A549 (cell line): Measurements from ENCODE around the gene RNASE8. TPM values are rescaled to one million over a fixed set of nuclear protein-coding genes. Genes with fewer than 3 reads are reported as not detected.

ENCODE experiments used
- ATAC-seq, 2 experiments: fragments of 200-7000 bp in 1 of 2; fragments of >200 bp in 1 of 2; cut with Nextera tagmentation in 1 of 2; cut with Tn5 transposase in 1 of 2; 3 replicates each; pipeline versions ENCODE4 v1.8.0 to v1.9.1; 2018 to 2020; ENCODE audit warnings: mild to moderate bottlenecking in 1 of 2, moderate library complexity in 1 of 2
- CTCF ChIA-PET: fragments of 300-600 bp; sonication (Branson Sonifier 250); formaldehyde crosslinking; extraction: SDS; loops from one replicate; lab custom pipeline; 2021; ENCODE audit warnings: antibody characterized with exemption, inconsistent platforms; lab: Yijun Ruan, JAX
- POLR2A ChIA-PET: fragments of 350-600 bp; formaldehyde crosslinking; extraction: SDS; loops from one replicate; lab custom pipeline; 2021; ENCODE audit warnings: antibody characterized with exemption, inconsistent platforms; lab: Yijun Ruan, JAX
- DNase-seq, 2 experiments: peaks; one replicate each; pipeline versions ENCODE4 v3.0.0 to v3.0.0-alpha.2; 2011 to 2016; ENCODE audit warnings: low read depth in 1 of 2, low spot score in 1 of 2
- FAIRE-seq: peaks from 2 replicates; lab custom pipeline; 2011; peaks lifted over from hg19 to GRCh38; lab: Jason Lieb, UNC
- H3K27ac ChIP-seq, 2 experiments: fragments of >200 bp; sonication (Bioruptor Twin); formaldehyde crosslinking; 3 replicates each; pipeline ENCODE4 v1.5.1; 2016 to 2017
- H3K4me1 ChIP-seq: fragments of >200 bp; sonication (Bioruptor Twin); formaldehyde crosslinking; 3 replicates; pipeline ENCODE4 v1.6.1; 2016
- H3K4me2 ChIP-seq: fragments of >200 bp; sonication (Bioruptor Twin); formaldehyde crosslinking; 3 replicates; pipeline ENCODE4 v1.6.1; 2016
- H3K4me3 ChIP-seq: fragments of >200 bp; sonication (Bioruptor Twin); formaldehyde crosslinking; 3 replicates; pipeline ENCODE4 v1.5.1; 2016
- H3K9me3 ChIP-seq: fragments of >200 bp; sonication (Bioruptor Twin); formaldehyde crosslinking; 3 replicates; pipeline ENCODE4 v1.6.1; 2016
- ATOH8 ChIP-seq: fragments of 250-450 bp; sonication (Bioruptor Pico); IDR thresholded peaks from 2 replicates; pipeline ENCODE4 v1.5.0; 2020; ENCODE audit warnings: low read depth, mild to moderate bottlenecking, moderate library complexity
- BCL3 ChIP-seq: fragments of >200 bp; sonication (Bioruptor Twin); formaldehyde crosslinking; IDR thresholded peaks from 3 replicates; pipeline ENCODE4 v1.6.1; 2016
- BHLHE40 ChIP-seq: IDR thresholded peaks from 2 replicates; pipeline ENCODE4 v1.6.1; 2012; ENCODE audit warnings: low read depth, low read length, inconsistent platforms
- CBX2 ChIP-seq: fragments of 200-600 bp; sonication (generic); IDR thresholded peaks from 2 replicates; pipeline ENCODE4 v1.6.1; 2016; ENCODE audit warnings: low read depth, mild to moderate bottlenecking, borderline replicate concordance
- CBX8 ChIP-seq: fragments of 200-600 bp; sonication (generic); IDR thresholded peaks from 2 replicates; pipeline ENCODE4 v1.6.1; 2016
- CEBPB ChIP-seq, 2 experiments: fragments of >200 bp in 1 of 2; sonication (Bioruptor Twin) in 1 of 2; formaldehyde crosslinking in 1 of 2; IDR thresholded peaks; 2 replicates each; pipeline ENCODE4 v1.6.1; 2012 to 2016
- CHD2 ChIP-seq: fragments of 150-350 bp; IDR thresholded peaks from 2 replicates; pipeline ENCODE4 v1.6.1; 2014; ENCODE audit warnings: low read length; ENCODE audit not compliant: partially characterized antibody
- CHD4 ChIP-seq: fragments of 200-600 bp; sonication (generic); IDR thresholded peaks from 2 replicates; pipeline ENCODE4 v1.6.1; 2016; ENCODE audit warnings: antibody characterized with exemption, mild to moderate bottlenecking, borderline replicate concordance
- CTCF ChIP-seq: fragments of >200 bp; sonication (Bioruptor Twin); formaldehyde crosslinking; IDR thresholded peaks from 3 replicates; pipeline ENCODE4 v1.5.1; 2016
- EHF ChIP-seq: fragments of 250-450 bp; sonication (Bioruptor Pico); IDR thresholded peaks from 2 replicates; pipeline ENCODE4 v1.5.0; 2020; ENCODE audit warnings: mild to moderate bottlenecking
- EHMT2 ChIP-seq: fragments of 200-600 bp; sonication (generic); IDR thresholded peaks from 2 replicates; pipeline ENCODE4 v1.6.1; 2016; ENCODE audit warnings: antibody characterized with exemption, low read depth, mild to moderate bottlenecking, moderate library complexity
- ELK1 ChIP-seq: fragments of 150-350 bp; IDR thresholded peaks from 2 replicates; pipeline ENCODE4 v1.6.1; 2014; ENCODE audit warnings: low read depth, mild to moderate bottlenecking, low read length
- EP300 ChIP-seq, 2 experiments: fragments of >200 bp; sonication (Bioruptor Twin); formaldehyde crosslinking; IDR thresholded peaks; 2 replicates in 1 of 2; 3 replicates in 1 of 2; pipeline ENCODE4 v1.6.1; 2016 to 2017
- ESRRA ChIP-seq: fragments of 150-350 bp; IDR thresholded peaks from 2 replicates; pipeline ENCODE4 v1.6.1; 2014; ENCODE audit warnings: mild to moderate bottlenecking, low read length, borderline replicate concordance
- FOSB ChIP-seq: fragments of 250-450 bp; sonication (Bioruptor Pico); IDR thresholded peaks from 2 replicates; pipeline ENCODE4 v1.5.0; 2020; ENCODE audit warnings: mild to moderate bottlenecking, moderate library complexity
- FOXS1 ChIP-seq: fragments of 250-450 bp; sonication (Bioruptor Pico); IDR thresholded peaks from 2 replicates; pipeline ENCODE4 v1.5.0; 2020; ENCODE audit warnings: mild to moderate bottlenecking, moderate library complexity
- HDAC2 ChIP-seq: fragments of 200-600 bp; sonication (generic); IDR thresholded peaks from 2 replicates; pipeline ENCODE4 v1.6.1; 2016
- HES2 ChIP-seq: fragments of >200 bp; sonication (Bioruptor Twin); formaldehyde crosslinking; IDR thresholded peaks from 2 replicates; pipeline ENCODE4 v1.6.1; 2016
- HEYL ChIP-seq: fragments of 250-450 bp; sonication (Bioruptor Pico); IDR thresholded peaks from 2 replicates; pipeline ENCODE4 v1.8.0; 2021; ENCODE audit warnings: mild to moderate bottlenecking, moderate library complexity
- HOXB13 ChIP-seq: fragments of 250-450 bp; sonication (Bioruptor Pico); IDR thresholded peaks from 2 replicates; pipeline ENCODE4 v1.5.0; 2020; ENCODE audit warnings: low read depth, mild to moderate bottlenecking, moderate library complexity
- HOXB5 ChIP-seq: fragments of 250-450 bp; sonication (Bioruptor Pico); IDR thresholded peaks from 2 replicates; pipeline ENCODE4 v1.5.0; 2020; ENCODE audit warnings: mild to moderate bottlenecking, moderate library complexity
- JUN ChIP-seq, 2 experiments: fragments of >200 bp; sonication (Bioruptor Twin); formaldehyde crosslinking; IDR thresholded peaks; 2 replicates in 1 of 2; 3 replicates in 1 of 2; pipeline ENCODE4 v1.6.1; 2016 to 2017
- KDM1A ChIP-seq: fragments of 200-600 bp; sonication (generic); IDR thresholded peaks from 2 replicates; pipeline ENCODE4 v1.6.1; 2016; ENCODE audit warnings: low read depth, mild to moderate bottlenecking
- NFE2L2 ChIP-seq: fragments of 150-350 bp; conservative IDR thresholded peaks from 2 replicates; pipeline ENCODE4 v1.6.1; 2014; ENCODE audit warnings: low read length
- NPAS2 ChIP-seq: fragments of 250-450 bp; sonication (Bioruptor Pico); IDR thresholded peaks from 2 replicates; pipeline ENCODE4 v1.8.0; 2022; ENCODE audit warnings: mild to moderate bottlenecking, moderate library complexity, borderline replicate concordance
- NR3C1 ChIP-seq: fragments of >200 bp; sonication (Bioruptor Twin); formaldehyde crosslinking; IDR thresholded peaks from 3 replicates; pipeline ENCODE4 v1.6.1; 2017
- RARB ChIP-seq: fragments of 250-450 bp; sonication (Bioruptor Pico); IDR thresholded peaks from 2 replicates; pipeline ENCODE4 v1.8.0; 2021; ENCODE audit warnings: mild to moderate bottlenecking, moderate library complexity
- RCOR1 ChIP-seq: fragments of 150-350 bp; IDR thresholded peaks from 2 replicates; pipeline ENCODE4 v1.6.1; 2014; ENCODE audit warnings: antibody characterized with exemption, low read length, low read depth
- RFX5 ChIP-seq: fragments of 450-650 bp; IDR thresholded peaks from 2 replicates; pipeline ENCODE4 v1.7.1; 2014; ENCODE audit warnings: antibody characterized with exemption, mild to moderate bottlenecking, moderate library complexity
- SMC3 ChIP-seq: fragments of >200 bp; sonication (Bioruptor Twin); formaldehyde crosslinking; IDR thresholded peaks from 3 replicates; pipeline ENCODE4 v1.6.1; 2018; ENCODE audit warnings: inconsistent platforms
- TFCP2L1 ChIP-seq: fragments of 250-450 bp; sonication (Bioruptor Pico); IDR thresholded peaks from 2 replicates; pipeline ENCODE4 v1.5.0; 2021; ENCODE audit warnings: mild to moderate bottlenecking
- TP53 ChIP-seq: fragments of 250-450 bp; sonication (Bioruptor Pico); IDR thresholded peaks from 2 replicates; pipeline ENCODE4 v1.5.0; 2021; ENCODE audit warnings: mild to moderate bottlenecking, moderate library complexity
- ZFP36 ChIP-seq: fragments of 450-650 bp; IDR thresholded peaks from 2 replicates; pipeline ENCODE4 v1.6.1; 2014; ENCODE audit warnings: borderline replicate concordance; ENCODE audit not compliant: partially characterized antibody
- ZNF302 ChIP-seq: fragments of 250-450 bp; sonication (Bioruptor Pico); IDR thresholded peaks from 2 replicates; pipeline ENCODE4 v1.9.0; 2021; ENCODE audit warnings: inconsistent platforms, mild to moderate bottlenecking, moderate library complexity
- ZSCAN20 ChIP-seq: fragments of 250-450 bp; sonication (Bioruptor Pico); IDR thresholded peaks from 2 replicates; pipeline ENCODE4 v1.8.0; 2022; ENCODE audit warnings: mild to moderate bottlenecking, moderate library complexity
- WGBS: methylation state at CpG from one replicate; pipeline ENCODE4 v1.1.6; 2017; ENCODE audit errors: missing lambda C conversion rate; 5-methylcytosine and 5-hydroxymethylcytosine counted together
- polyA plus RNA-seq, 4 experiments: library from polyadenylated mRNA; depleted of rRNA in 3 of 4; stranded (reverse); fragments of >200 nt; fragmentation: RNase III in 1 of 4; extraction: RNeasy Plus Mini Kit Qiagen cat#74134 plus additional on column Dnase treatment in 1 of 4; gene quantifications; 2 replicates in 3 of 4; 3 replicates in 1 of 4; pipeline ENCODE4 v1.2.3, GENCODE V29; 2011 to 2017

The RNASE8 gene
- polyA plus RNA-seq, 2 of the 4 experiments (the other 2 are of a cell fraction): not detected

- Histone ChIP-seq H3K4me2 (no peak overlapping the region), H3K9me3 (no peaks in the 10 kb centered on the region), H3K27ac (no peak overlapping the region), H3K4me3 (no peak overlapping the region), H3K4me1 (no peaks in the 10 kb centered on the region)
- ChIA-PET CTCF (interaction anchor here (1.1 to 12.5 kb wide), 4 partner anchors 21 to 163 kb away, joined by 3 to 210 read pairs (median 11); no protein-coding TSS in a partner anchor), POLR2A (no interaction called here)
- DNase-seq (no peak), ATAC-seq (no peak), FAIRE-seq (no peak)
- no peak for TF ChIP-seq CHD2
- no peak for TF ChIP-seq CHD4
- TF ChIP-seq RCOR1: no peak
- TF ChIP-seq ZFP36: no peak
- no peak for TF ChIP-seq TFCP2L1 (CRISPR knock-in tag)
- TF ChIP-seq EP300 (IDR thresholded peaks at IDR 0.05): no peak
- no peak for TF ChIP-seq JUN (IDR thresholded peaks at IDR 0.05)
- no peak for TF ChIP-seq RFX5
- no peak for TF ChIP-seq HOXB13
- no peak for TF ChIP-seq NR3C1
- TF ChIP-seq FOXS1: no peak
- no peak for TF ChIP-seq KDM1A
- no peak for TF ChIP-seq HDAC2
- TF ChIP-seq CTCF: no peak
- no peak for TF ChIP-seq BCL3
- TF ChIP-seq ZNF302 (CRISPR knock-in tag): no peak
- TF ChIP-seq HEYL (CRISPR knock-in tag): no peak
- TF ChIP-seq EHMT2: no peak
- no peak for TF ChIP-seq ESRRA
- TF ChIP-seq TP53 (CRISPR knock-in tag): no peak
- WGBS: 76% methylated on average over 7 of the region's 7 CpGs
Observed at GRCh38 chr14:21036751-21037150, 20.9 kb upstream of the RNASE8 start.

- no peaks in the 10 kb centered on the region for H3K4me1 ChIP-seq
- 22% methylated on average over 3 of the region's 3 CpGs for WGBS
- ATAC-seq: no peak
- no peak for FAIRE-seq
- ChIA-PET POLR2A (no interaction called here), CTCF (interaction anchor here (1.1 to 12.5 kb wide), 3 partner anchors 21 to 163 kb away, joined by 3 to 210 read pairs (median 16); no protein-coding TSS in a partner anchor)
- H3K4me2 ChIP-seq: no peak overlapping the region
- no peak overlapping the region for H3K27ac ChIP-seq
- H3K9me3 ChIP-seq: no peaks in the 10 kb centered on the region
- no peak overlapping the region for H3K4me3 ChIP-seq
- no peak for DNase-seq
- TF ChIP-seq ELK1: no peak
- TF ChIP-seq ESRRA: no peak
- TF ChIP-seq CBX2: no peak
- no peak for TF ChIP-seq CEBPB (IDR thresholded peaks at IDR 0.05)
- TF ChIP-seq FOSB (CRISPR knock-in tag): no peak
- TF ChIP-seq RCOR1: no peak
- TF ChIP-seq RARB: no peak
- no peak for TF ChIP-seq CHD2
- TF ChIP-seq BHLHE40: no peak
- TF ChIP-seq SMC3: no peak
- no peak for TF ChIP-seq ZSCAN20
- no peak for TF ChIP-seq CBX8
- TF ChIP-seq NPAS2: no peak
- TF ChIP-seq EHF: no peak
- no peak for TF ChIP-seq KDM1A
- TF ChIP-seq NFE2L2: no peak
- no peak for TF ChIP-seq HES2
- TF ChIP-seq ATOH8 (CRISPR knock-in tag): no peak
- TF ChIP-seq HOXB5 (CRISPR knock-in tag): no peak
- TF ChIP-seq HDAC2: no peak
Observed at GRCh38 chr14:21037156-21037555, 20.5 kb upstream of the RNASE8 start.
